HG02852 (cell line): ENCODE data around the gene ADO.

Experiments
- ATAC-seq: cut with Tn5 transposase; IDR thresholded peaks from one replicate; pipeline ENCODE4 v1.9.1; 2021; ENCODE audit warnings: mild to moderate bottlenecking, moderate library complexity; ENCODE audit not compliant: unreplicated experiment

Gene ADO

GRCh38 chr10:62817121-62817765, 12.7 kb downstream of the ADO start:
- peak; percentile 15 for ATAC-seq

- peak; percentile 39 for ATAC-seq
Observed at GRCh38 chr10:62817766-62818425, 13.4 kb downstream of the ADO start.

- ATAC-seq, result no peak
Observed at GRCh38 chr10:62818426-62819011, 14.0 kb downstream of the ADO start.

- no peak for ATAC-seq
Observed at GRCh38 chr10:62819141-62819920, 14.8 kb downstream of the ADO start.

GRCh38 chr10:62820586-62820985, 16.1 kb downstream of the ADO start:
- ATAC-seq, result no peak

GRCh38 chr10:62826273-62826672, 21.8 kb downstream of the ADO start:
- ATAC-seq, result no peak

- no peak for ATAC-seq
Observed at GRCh38 chr10:62829622-62830021, 25.1 kb downstream of the ADO start.

- no peak for ATAC-seq
Observed at GRCh38 chr10:62830679-62831078, 26.2 kb downstream of the ADO start.

- peak; percentile 86 for ATAC-seq
Observed at GRCh38 chr10:62831346-62831745, 26.8 kb downstream of the ADO start.

- no peak for ATAC-seq
Observed at GRCh38 chr10:62839590-62839989, 35.1 kb downstream of the ADO start.

- ATAC-seq, result no peak
Observed at GRCh38 chr10:62842983-62843382, 38.5 kb downstream of the ADO start.

GRCh38 chr10:62843600-62843999, 39.1 kb downstream of the ADO start:
- no peak for ATAC-seq

- ATAC-seq, result no peak
Observed at GRCh38 chr10:62844280-62845011, 39.9 kb downstream of the ADO start.

- no peak for ATAC-seq
Observed at GRCh38 chr10:62847433-62847832, 42.9 kb downstream of the ADO start.

GRCh38 chr10:62850646-62851045, 46.1 kb downstream of the ADO start:
- no peak for ATAC-seq

- no peak for ATAC-seq
Observed at GRCh38 chr10:62851442-62851841, 46.9 kb downstream of the ADO start.

GRCh38 chr10:62852961-62853702, 48.6 kb downstream of the ADO start:
- peak; percentile 56 for ATAC-seq

GRCh38 chr10:62853710-62854109, 49.2 kb downstream of the ADO start:
- no peak for ATAC-seq

- ATAC-seq, result no peak
Observed at GRCh38 chr10:62856021-62856420, 51.5 kb downstream of the ADO start.
